ENCODE data around the gene SPESP1. TPM values are rescaled to one million over a fixed set of nuclear protein-coding genes. Genes with fewer than 3 reads are reported as not detected.
"Not testable (repeated sequence)": the region's sequence is repeated elsewhere in the genome, so short reads cannot be mapped to it uniquely, and the experiment has no call there.

SPESP1 gene
- total RNA-seq, 1 experiment from 2014 or later: not detected

DNA sequence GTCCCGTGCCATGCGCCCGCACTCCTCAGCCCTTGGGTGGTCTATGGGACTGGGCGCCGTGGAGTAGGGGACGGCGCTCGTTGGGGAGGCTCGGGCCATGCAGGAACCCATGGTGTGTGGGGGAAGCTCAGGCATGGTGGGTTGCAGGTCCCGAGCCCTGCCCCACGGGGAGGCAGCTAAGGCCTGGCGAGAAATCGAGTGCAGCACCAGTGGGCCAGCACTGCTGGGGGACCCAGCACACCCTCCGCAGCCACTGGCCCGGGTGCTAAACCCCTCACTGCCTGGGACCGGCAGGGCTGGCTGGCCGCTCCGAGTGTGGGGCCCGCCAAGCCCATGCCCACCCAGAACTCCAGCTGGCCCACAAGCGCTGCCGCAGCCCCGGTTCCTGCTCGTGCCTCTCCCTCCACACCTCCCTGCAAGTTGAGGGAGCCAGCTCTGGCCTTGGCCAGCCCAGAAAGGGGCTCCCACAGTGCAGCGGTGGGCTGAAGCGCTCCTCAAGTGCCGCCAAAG, 45.4 kb downstream of the SPESP1 start:
- not testable (repeated sequence) for H3K4me1 ChIP-seq (replicated peaks); H3K9me3 ChIP-seq (replicated peaks); H3K4me3 ChIP-seq; H3K27me3 ChIP-seq (replicated peaks); H3K27ac ChIP-seq; DNase-seq (ENCODE audit: low read depth in 1 of 2, low spot score in 2 of 2); H3K36me3 ChIP-seq

DNA sequence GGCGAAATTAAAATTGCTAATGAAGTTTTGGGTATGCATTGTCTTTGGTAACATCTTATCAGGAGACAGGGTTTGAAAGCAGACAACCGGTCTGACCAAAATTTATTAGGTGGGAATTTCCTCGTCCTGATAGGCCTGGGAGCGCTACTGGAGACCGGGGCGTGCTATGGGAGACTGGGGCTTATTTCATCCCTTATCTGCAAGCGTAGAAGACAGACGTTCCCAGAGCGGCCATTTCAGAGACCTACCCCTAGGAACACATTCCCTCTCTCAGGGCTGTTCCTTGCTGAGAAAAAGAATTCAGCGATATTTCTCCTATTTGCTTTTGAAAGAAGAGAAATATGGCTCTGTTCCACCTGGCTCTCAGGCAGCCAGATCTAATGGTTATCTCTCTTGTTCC, 47.1 kb downstream of the SPESP1 start:
- H3K36me3 ChIP-seq; H3K27me3 ChIP-seq (replicated peaks); H3K4me3 ChIP-seq; H3K27ac ChIP-seq; DNase-seq (ENCODE audit: low read depth in 1 of 2, low spot score in 2 of 2); H3K4me1 ChIP-seq (replicated peaks); H3K9me3 ChIP-seq (replicated peaks): not testable (repeated sequence)

DNA sequence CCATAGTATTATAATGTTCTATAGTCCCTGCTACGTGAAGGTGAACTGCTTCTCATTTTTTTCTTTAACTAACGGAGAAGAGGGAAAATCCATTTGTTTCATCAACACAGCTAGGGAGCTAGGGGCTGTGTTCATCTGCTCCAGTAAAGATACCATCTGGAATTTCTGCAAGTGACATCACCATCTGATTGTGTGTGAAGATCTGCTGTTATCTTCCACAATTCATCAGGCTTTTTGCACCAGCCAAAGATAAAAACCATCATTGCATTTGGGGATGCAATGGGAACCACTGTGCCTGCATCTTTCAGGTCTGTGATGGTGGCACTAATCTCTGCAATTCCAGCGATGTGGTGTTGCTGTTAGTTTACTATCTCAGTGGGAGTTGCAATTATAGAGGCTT, 48.7 kb downstream of the SPESP1 start:
- no peaks in the 10 kb centered on the region for H3K27me3 ChIP-seq (replicated peaks)
- no peaks in the 10 kb centered on the region for H3K36me3 ChIP-seq
- 0 out of 2 replicates have a peak, but pooled peaks cover 7% of the 10 kb centered on the region for H3K9me3 ChIP-seq (replicated peaks)
- no peak overlapping the region for H3K4me3 ChIP-seq
- no peak overlapping the region for H3K27ac ChIP-seq
- H3K4me1 ChIP-seq (replicated peaks): no peaks in the 10 kb centered on the region
- no peak for DNase-seq (ENCODE audit: low read depth in 1 of 2, low spot score in 2 of 2)

DNA sequence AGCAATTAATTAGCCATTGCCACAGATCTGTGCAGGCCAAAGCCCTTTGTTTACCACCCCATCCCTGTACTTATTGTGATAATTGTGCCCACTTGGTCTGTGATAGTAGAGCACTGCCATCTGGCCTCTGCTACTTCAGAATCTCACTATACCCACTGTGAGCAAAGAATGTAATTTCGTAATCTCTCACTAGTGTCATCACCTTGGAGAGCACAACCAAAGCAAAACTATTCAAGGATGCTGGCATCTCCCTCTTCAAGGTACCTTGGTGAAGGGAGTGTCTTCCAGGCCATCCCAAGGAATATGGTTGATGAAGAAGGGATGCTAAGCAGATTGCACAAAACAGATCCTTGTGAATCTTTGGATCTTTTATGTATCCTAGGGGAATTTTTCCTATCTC, 49.5 kb downstream of the SPESP1 start:
- Histone ChIP-seq H3K36me3 (no peaks in the 10 kb centered on the region), H3K4me1 (replicated peaks) (no peaks in the 10 kb centered on the region), H3K27me3 (replicated peaks) (no peaks in the 10 kb centered on the region), H3K9me3 (replicated peaks) (0 out of 2 replicates have a peak, but pooled peaks cover 7% of the 10 kb centered on the region), H3K4me3 (no peak overlapping the region), H3K27ac (no peak overlapping the region)
- DNase-seq (ENCODE audit: low read depth in 1 of 2, low spot score in 2 of 2): no peak

DNA sequence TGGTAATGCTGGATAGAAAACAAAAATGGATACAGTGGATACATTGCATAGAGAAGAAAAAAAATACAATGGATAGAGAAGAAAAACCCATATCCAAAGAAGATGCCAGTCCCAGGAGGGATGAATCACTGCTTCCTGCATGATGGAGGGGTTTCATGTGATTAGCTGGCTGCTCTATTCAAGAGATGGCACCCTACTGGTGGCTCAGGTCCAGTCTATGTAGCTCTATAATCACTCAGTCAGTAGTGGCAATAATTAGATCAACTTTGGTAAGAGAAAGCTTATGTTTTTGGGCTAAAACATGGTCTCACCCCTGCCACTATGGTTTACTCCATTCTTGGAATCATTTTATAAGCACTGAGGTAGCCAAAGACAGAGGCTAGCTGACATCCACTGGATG, 50.5 kb downstream of the SPESP1 start:
- no peak for DNase-seq (ENCODE audit: low read depth in 1 of 2, low spot score in 2 of 2)
- Histone ChIP-seq H3K27ac (no peak overlapping the region), H3K4me3 (no peak overlapping the region), H3K27me3 (replicated peaks) (no peaks in the 10 kb centered on the region), H3K9me3 (replicated peaks) (0 out of 2 replicates have a peak, but pooled peaks cover 5% of the 10 kb centered on the region), H3K36me3 (no peaks in the 10 kb centered on the region), H3K4me1 (replicated peaks) (no peaks in the 10 kb centered on the region)

DNA sequence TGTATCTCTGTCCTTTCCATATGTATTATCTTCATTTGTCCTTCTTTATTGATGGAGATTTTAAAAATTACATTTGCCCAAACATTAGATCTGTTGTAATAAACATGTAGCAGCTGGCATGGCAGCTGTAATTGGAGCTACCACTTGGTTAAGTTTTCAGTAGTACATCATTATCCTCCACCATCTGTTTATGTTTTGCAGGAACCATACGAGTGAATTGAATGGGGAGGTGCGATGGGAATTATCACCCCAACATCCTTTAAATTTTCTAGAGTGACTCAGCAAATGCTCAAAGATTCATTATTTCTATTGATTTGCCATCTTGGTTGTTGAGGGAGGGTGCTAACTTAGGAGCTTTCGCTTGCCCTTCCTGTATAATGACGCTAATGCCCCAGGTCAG, 51.6 kb downstream of the SPESP1 start:
- no peaks in the 10 kb centered on the region for H3K4me1 ChIP-seq (replicated peaks)
- no peak overlapping the region for H3K27ac ChIP-seq
- H3K27me3 ChIP-seq (replicated peaks): 0 out of 2 replicates have a peak, but pooled peaks cover 3% of the 10 kb centered on the region
- no peaks in the 10 kb centered on the region for H3K36me3 ChIP-seq
- DNase-seq (ENCODE audit: low read depth in 1 of 2, low spot score in 2 of 2): no peak
- no peak overlapping the region for H3K4me3 ChIP-seq
- H3K9me3 ChIP-seq (replicated peaks): 0 out of 2 replicates have a peak, but pooled peaks cover under 1% of the 10 kb centered on the region

DNA sequence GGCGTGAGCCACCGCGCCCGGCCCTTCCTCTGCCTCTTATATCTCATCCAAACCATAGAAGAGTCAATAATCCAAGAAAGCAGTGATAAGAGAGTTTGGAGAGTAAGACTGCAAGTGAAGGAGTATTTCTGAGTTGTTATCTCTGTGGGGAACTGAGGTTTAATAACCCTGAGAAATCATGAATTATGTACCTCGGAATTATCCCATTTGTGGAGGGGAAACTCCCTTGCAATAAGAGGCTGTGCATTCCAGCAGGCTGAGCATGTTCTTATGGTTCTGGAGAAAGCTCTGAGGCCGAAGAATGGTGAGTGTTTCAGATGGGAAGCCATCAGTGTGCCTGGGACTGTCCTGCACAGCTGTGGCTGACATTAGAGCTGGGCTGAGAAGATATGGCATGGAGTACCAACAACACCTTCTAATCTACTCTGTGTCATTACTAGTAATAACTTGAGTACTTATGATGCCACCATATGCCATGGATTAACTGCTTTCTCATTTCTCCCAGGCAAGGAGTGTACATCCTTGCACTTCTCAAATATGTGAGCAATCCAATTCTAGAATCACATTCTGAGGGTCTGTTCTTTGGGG, 52.7 kb downstream of the SPESP1 start:
- H3K36me3 ChIP-seq: no peaks in the 10 kb centered on the region
- no peaks in the 10 kb centered on the region for H3K4me1 ChIP-seq (replicated peaks)
- H3K9me3 ChIP-seq (replicated peaks): no peaks in the 10 kb centered on the region
- no peak overlapping the region for H3K4me3 ChIP-seq
- no peak overlapping the region for H3K27ac ChIP-seq
- DNase-seq (ENCODE audit: low read depth in 1 of 2, low spot score in 2 of 2): no peak
- H3K27me3 ChIP-seq (replicated peaks): 0 out of 2 replicates have a peak, but pooled peaks cover 4% of the 10 kb centered on the region

DNA sequence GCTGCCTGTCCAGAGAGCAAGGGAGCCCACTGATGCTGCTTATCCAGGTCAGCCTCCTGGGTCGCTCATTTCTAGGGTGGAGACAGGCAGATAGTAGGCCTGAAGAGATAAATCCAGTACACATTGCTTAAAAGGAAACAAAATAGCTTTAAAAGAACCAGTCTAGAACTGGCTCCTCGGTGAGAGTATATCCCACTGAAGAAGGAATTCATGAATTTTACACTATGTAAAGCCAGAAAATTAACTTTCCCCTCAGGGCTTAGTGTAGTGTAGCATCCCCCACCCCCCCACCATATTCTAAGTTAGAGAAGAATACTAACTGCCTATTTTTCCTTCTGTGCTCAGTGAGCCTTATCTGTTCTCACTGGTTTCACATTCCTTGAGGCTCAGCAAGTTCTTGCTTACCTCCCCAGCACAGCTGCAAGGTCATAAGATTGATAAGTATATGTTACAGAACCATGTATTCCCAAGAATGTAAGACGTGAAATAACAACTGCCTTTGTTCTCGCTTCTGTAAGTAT, 53.7 kb downstream of the SPESP1 start:
- Histone ChIP-seq H3K27ac (no peak overlapping the region), H3K9me3 (replicated peaks) (no peaks in the 10 kb centered on the region), H3K36me3 (no peaks in the 10 kb centered on the region), H3K4me3 (no peak overlapping the region), H3K27me3 (replicated peaks) (0 out of 2 replicates have a peak, but pooled peaks cover 4% of the 10 kb centered on the region), H3K4me1 (replicated peaks) (no peaks in the 10 kb centered on the region)
- no peak for DNase-seq (ENCODE audit: low read depth in 1 of 2, low spot score in 2 of 2)

DNA sequence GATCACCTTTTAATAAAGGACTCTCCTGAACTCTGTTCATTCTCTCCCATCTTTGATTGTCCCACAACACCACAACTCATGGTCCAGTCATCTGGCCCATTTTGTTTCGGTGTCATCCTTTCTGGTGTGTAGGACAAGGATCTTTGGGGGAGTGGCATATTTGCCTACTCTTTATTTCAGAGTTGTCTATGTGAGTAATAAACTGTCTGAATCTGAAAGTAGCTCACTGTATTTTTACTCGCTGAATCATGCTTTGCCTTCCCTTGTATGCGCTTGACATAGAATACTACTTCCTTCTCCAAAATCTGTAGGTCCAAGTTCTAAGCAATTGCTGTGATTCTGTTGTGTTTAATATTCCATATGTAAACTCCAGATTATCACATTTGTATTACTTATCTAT, 54.3 kb downstream of the SPESP1 start:
- Histone ChIP-seq H3K9me3 (replicated peaks) (no peaks in the 10 kb centered on the region), H3K4me3 (no peak overlapping the region), H3K4me1 (replicated peaks) (no peaks in the 10 kb centered on the region), H3K27ac (no peak overlapping the region), H3K36me3 (no peaks in the 10 kb centered on the region), H3K27me3 (replicated peaks) (0 out of 2 replicates have a peak, but pooled peaks cover 4% of the 10 kb centered on the region)
- no peak for DNase-seq (ENCODE audit: low read depth in 1 of 2, low spot score in 2 of 2)

DNA sequence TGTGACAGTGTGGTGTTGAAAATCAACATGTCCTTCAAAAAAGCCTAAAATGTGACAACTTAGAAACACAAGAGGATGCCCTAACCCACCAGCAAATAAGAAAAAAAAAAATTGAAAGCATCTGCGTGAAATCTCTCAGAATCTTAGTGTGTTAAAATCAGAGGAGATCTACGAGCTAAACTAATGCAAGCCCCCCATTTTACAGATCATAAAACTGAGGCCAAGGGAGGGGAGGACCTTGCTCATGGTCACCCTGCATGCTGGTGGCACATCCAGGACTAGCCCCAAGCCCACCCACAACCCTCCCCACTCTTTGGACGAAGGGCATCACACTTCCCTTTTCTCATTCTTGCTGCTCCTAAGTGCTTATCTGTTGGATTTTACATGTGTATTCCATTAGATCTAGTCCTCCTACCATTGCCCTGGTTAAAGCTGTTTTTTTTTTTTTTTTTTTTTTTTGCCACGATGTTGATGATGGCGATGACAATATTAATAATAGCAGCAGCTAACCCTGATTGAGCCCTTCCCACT, 55.1 kb downstream of the SPESP1 start:
- no peak overlapping the region for H3K4me3 ChIP-seq
- H3K36me3 ChIP-seq: no peaks in the 10 kb centered on the region
- 0 out of 2 replicates have a peak, but pooled peaks cover 4% of the 10 kb centered on the region for H3K27me3 ChIP-seq (replicated peaks)
- no peaks in the 10 kb centered on the region for H3K4me1 ChIP-seq (replicated peaks)
- H3K9me3 ChIP-seq (replicated peaks): no peaks in the 10 kb centered on the region
- no peak overlapping the region for H3K27ac ChIP-seq
- no peak for DNase-seq (ENCODE audit: low read depth in 1 of 2, low spot score in 2 of 2)

DNA sequence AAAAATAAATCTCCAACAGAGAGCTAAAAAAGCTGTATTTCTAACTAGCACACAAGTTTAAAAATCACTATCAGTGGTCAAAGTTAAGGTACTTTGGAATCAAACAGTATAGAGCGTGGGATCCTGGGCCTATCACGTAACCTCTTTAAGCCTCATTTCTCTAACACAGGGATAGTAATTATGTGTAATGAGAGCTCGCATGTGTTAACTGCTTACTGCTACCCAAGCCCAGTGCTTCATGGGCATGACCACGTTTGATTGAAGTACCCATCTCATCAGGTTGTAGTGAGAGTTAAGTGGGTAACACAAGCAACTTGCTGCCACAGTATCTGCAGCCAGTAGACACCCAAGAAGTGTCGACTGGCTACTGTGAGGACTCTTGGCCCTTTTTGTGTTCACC, 56.0 kb downstream of the SPESP1 start:
- Histone ChIP-seq H3K36me3 (no peaks in the 10 kb centered on the region), H3K9me3 (replicated peaks) (no peaks in the 10 kb centered on the region), H3K4me3 (no peak overlapping the region), H3K4me1 (replicated peaks) (no peaks in the 10 kb centered on the region), H3K27me3 (replicated peaks) (0 out of 2 replicates have a peak, but pooled peaks cover 4% of the 10 kb centered on the region), H3K27ac (no peak overlapping the region)
- DNase-seq (ENCODE audit: low read depth in 1 of 2, low spot score in 2 of 2): no peak

DNA sequence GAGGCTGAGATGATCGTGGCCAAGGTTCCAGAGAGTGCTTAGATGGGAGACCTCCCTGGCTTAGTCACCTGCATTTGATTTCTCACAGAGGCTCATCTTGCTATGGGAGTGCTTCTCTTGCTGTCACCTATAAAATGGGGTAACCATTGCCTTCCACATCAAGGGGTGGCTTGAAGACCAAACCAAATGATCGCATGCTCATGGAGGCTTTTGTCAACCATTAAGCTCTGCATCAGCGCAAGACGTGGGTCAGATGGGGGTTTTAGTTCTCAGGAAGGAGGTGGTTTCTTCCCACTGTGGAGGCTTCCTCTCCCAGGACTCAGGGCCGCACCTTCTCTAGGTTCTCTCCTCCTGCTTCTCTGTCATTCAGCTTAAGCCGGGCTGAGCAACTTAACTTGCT, 56.8 kb downstream of the SPESP1 start:
- Histone ChIP-seq H3K27ac (no peak overlapping the region), H3K27me3 (replicated peaks) (0 out of 2 replicates have a peak, but pooled peaks cover 4% of the 10 kb centered on the region), H3K9me3 (replicated peaks) (no peaks in the 10 kb centered on the region), H3K4me1 (replicated peaks) (no peaks in the 10 kb centered on the region), H3K4me3 (no peak overlapping the region), H3K36me3 (no peaks in the 10 kb centered on the region)
- no peak for DNase-seq (ENCODE audit: low read depth in 1 of 2, low spot score in 2 of 2)

DNA sequence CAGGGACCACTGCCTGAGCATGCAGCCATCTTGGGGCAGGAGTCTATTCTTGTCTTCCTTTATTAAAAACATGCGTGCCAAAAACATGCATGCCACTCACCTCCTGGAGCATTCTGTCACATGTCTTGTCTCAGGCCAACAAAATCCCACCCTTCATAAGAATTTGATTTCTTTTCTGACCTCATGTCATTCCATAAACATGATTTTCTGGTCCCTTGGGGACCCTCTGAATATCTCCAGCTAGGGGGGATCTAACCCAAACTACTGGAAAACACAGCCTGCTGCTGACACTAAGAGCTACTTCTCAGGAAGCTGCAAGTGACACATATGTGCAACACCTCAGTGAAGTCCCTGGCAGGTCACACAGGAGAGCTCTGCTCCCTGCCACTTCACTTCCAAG, 57.4 kb downstream of the SPESP1 start:
- H3K4me1 ChIP-seq (replicated peaks): no peaks in the 10 kb centered on the region
- no peak overlapping the region for H3K4me3 ChIP-seq
- no peak overlapping the region for H3K27ac ChIP-seq
- no peak for DNase-seq (ENCODE audit: low read depth in 1 of 2, low spot score in 2 of 2)
- H3K27me3 ChIP-seq (replicated peaks): 0 out of 2 replicates have a peak, but pooled peaks cover 4% of the 10 kb centered on the region
- H3K9me3 ChIP-seq (replicated peaks): no peaks in the 10 kb centered on the region
- no peaks in the 10 kb centered on the region for H3K36me3 ChIP-seq

DNA sequence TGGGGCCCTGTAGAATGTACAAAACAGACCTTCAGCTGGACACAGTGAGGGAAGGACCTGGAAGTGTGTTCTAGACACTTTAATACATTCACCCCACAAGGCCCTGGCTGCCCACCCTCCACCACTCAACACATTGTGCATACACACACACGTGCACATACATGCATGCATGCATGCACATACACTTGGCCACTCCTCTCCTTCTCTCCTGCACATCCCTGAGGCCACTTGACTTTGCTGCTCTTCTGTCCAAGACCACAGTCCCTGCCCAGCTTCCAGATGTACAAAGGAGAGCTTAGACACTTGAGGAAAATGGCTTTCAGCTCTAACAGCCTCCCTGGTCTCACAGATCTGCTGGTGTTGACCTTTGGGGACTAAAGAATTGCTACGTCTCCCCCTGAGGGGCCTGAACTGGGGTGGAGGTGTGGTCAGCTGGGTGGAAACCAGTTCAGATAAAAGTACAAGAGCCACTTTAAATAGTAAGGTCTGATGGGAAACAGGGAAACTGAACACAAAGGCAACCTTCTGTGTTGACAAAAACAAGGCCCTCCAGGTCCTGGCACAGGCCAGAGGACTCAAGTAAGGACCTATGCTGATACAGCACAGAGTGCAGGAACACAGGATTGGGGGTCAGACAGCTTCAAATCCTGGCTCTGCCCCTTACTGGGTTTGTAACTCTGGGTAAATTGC, 59.4 kb downstream of the SPESP1 start:
- Histone ChIP-seq H3K4me1 (replicated peaks) (no peaks in the 10 kb centered on the region; the same call in 1 of the 2 replicates), H3K4me3 (no peak overlapping the region), H3K9me3 (replicated peaks) (no peaks in the 10 kb centered on the region), H3K27me3 (replicated peaks) (0 out of 2 replicates have a peak, but pooled peaks cover 4% of the 10 kb centered on the region), H3K27ac (no peak overlapping the region), H3K36me3 (no peaks in the 10 kb centered on the region)
- no peak for DNase-seq (ENCODE audit: low read depth in 1 of 2, low spot score in 2 of 2)
